ENCODE results near the gene RLF.

GRCh38 chr1:40184193-40184592, 23.0 kb downstream of the RLF start:
- TF ChIP-seq POLR2A (IDR thresholded peaks at IDR 0.05) (no peak), CTCF (IDR thresholded peaks at IDR 0.05) (no peak)

Data from body of pancreas (tissue), 4 donors.